Measurements from ENCODE around the gene LDLRAD2.

Gene LDLRAD2

DNA sequence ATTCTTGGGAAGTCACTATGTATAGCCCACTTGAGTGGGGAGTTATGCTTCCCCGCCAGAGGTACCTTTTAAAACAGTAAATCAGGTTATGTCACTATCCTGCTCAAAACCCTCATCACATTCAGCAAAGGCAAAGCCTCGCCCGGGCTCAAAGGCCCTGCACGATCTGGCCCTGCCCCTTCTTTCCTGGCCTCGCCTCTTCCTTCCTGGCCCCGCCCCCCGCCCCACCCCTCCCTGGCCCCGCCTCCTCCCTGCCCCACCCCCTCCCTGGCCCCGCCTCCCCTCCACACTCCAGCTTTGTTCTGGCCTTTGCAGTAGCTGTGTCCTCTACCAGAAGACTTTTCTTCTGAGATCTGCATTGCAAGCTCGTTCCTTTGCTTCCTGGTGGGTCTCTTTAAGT is 6.6 kb downstream of the LDLRAD2 start:
- Histone ChIP-seq H3K36me3 (replicated peaks; ENCODE audit: insufficient read depth, low read length) (no peaks in the 10 kb centered on the region), H3K4me1 (ENCODE audit: low read length) (no peaks in the 10 kb centered on the region), H2AFZ (ENCODE audit: low read length) (no peak overlapping the region), H3K4me3 (ENCODE audit: low read length) (no peak overlapping the region), H3K9me2 (replicated peaks; ENCODE audit: insufficient read depth, low read length) (no peaks in the 10 kb centered on the region), H3K9ac (ENCODE audit: low read length) (no peak overlapping the region), H3F3A (ENCODE audit: insufficient read depth, low read length) (no peaks in the 10 kb centered on the region), H3K4me2 (ENCODE audit: low read depth, low read length) (peak overlapping the region; percentile 22; the same call in 1 of the 2 replicates), H3K27me3 (replicated peaks; ENCODE audit: insufficient read depth, low read length) (no peaks in the 10 kb centered on the region), H3K27ac (ENCODE audit: low read length) (no peak overlapping the region), H3K9me3 (replicated peaks; ENCODE audit: insufficient read depth, low read length) (no peaks in the 10 kb centered on the region), H3K79me2 (ENCODE audit: low read length) (no peaks in the 10 kb centered on the region), H4K20me1 (ENCODE audit: insufficient read depth, low read length) (no peaks in the 10 kb centered on the region)
- TF ChIP-seq EZH2phosphoT487 (IDR thresholded peaks at IDR 0.05; ENCODE audit: low read length) (no peak), CTCF (IDR thresholded peaks at IDR 0.05; ENCODE audit: low read length) (no peak), EZH2 (optimal IDR thresholded peaks at IDR 0.05; ENCODE audit: low read depth, low read length) (no peak)
- peak; percentile 59 for DNase-seq

DNA sequence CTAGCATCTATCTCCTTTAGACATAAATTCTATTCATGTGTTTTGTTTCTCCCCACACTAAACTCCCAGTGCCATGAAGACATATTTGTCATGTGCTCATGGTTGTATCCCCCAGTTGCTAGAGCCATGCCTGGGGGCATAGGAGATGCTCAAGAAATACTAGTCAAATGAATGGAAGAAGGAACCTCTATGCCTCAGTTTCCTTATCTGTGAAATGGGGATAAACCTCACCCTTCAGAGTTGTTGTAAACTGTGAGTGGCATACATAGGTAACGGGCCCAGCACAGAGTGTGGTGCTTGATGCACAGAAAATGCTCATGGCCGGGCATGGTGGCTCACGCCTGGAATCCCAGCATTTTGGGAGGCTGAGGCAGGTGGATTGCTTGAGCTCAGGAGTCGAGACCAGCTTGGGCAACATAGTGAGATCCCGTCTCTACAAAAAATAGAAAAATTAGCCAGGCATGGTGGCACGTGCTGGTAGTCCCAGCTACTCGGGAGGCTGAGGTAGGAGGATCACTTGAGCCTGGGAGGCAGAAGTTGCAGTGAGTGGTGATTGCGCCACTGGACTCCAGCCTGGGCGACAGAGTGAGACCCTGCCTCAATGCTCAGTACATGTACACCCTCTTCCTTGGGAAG is 8.7 kb downstream of the LDLRAD2 start:
- no peak overlapping the region for H2AFZ ChIP-seq (ENCODE audit: low read length)
- H3K27ac ChIP-seq (ENCODE audit: low read length): no peak overlapping the region
- H3K9ac ChIP-seq (ENCODE audit: low read length): no peak overlapping the region
- no peaks in the 10 kb centered on the region for H3K36me3 ChIP-seq (replicated peaks; ENCODE audit: insufficient read depth, low read length)
- no peaks in the 10 kb centered on the region for H3K27me3 ChIP-seq (replicated peaks; ENCODE audit: insufficient read depth, low read length)
- no peak overlapping the region for H3K4me3 ChIP-seq (ENCODE audit: low read length)
- no peaks in the 10 kb centered on the region for H4K20me1 ChIP-seq (ENCODE audit: insufficient read depth, low read length)
- no peaks in the 10 kb centered on the region for H3K9me2 ChIP-seq (replicated peaks; ENCODE audit: insufficient read depth, low read length)
- no peak for DNase-seq
- no peaks in the 10 kb centered on the region for H3F3A ChIP-seq (ENCODE audit: insufficient read depth, low read length)
- H3K4me2 ChIP-seq (ENCODE audit: low read depth, low read length): no peak overlapping the region
- H3K79me2 ChIP-seq (ENCODE audit: low read length): no peaks in the 10 kb centered on the region
- TF ChIP-seq EZH2 (optimal IDR thresholded peaks at IDR 0.05; ENCODE audit: low read depth, low read length) (no peak), CTCF (IDR thresholded peaks at IDR 0.05; ENCODE audit: low read length) (no peak)
- no peaks in the 10 kb centered on the region for H3K9me3 ChIP-seq (replicated peaks; ENCODE audit: insufficient read depth, low read length)
- H3K4me1 ChIP-seq (ENCODE audit: low read length): no peaks in the 10 kb centered on the region

DNA sequence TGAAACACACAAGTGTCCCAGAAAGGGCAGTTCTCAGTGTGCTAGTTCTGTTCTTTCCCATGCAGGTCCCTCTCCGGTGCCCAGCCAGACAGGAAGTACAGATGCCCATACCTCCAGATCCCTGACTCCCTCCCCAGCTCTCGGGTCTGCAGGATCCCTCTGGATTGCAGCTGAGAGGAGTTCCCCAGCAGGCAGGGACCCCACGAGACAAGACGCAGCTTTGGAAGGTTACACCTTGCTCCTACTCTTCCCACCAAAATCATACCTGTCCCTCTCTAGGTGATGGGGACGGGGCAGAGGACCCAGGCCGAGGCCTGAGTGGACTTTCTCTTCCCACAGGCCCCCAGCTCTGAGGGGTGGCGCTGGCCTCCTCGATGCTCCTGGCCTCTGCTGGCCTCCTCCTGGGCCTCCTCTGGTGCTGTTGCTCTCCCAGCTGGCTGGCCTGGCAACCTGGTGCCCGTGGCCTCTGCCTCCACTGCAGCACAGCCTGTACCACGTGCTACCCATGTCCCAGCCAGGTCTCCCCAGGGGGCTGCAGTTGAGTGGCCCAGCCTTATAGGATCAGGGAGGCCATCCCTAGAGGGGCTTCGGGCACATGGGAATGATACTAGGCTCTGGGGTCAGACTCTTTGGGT is 9.4 kb downstream of the LDLRAD2 start:
- H3K36me3 ChIP-seq (replicated peaks; ENCODE audit: insufficient read depth, low read length): no peaks in the 10 kb centered on the region
- no peak for DNase-seq

More for the DNA sequence above, 9.4 kb downstream of the LDLRAD2 start:
- H3K9me2 ChIP-seq (replicated peaks; ENCODE audit: insufficient read depth, low read length): no peaks in the 10 kb centered on the region
- no peaks in the 10 kb centered on the region for H3F3A ChIP-seq (ENCODE audit: insufficient read depth, low read length)
- no peak overlapping the region for H3K4me3 ChIP-seq (ENCODE audit: low read length)
- H3K9me3 ChIP-seq (replicated peaks; ENCODE audit: insufficient read depth, low read length): no peaks in the 10 kb centered on the region
- H4K20me1 ChIP-seq (ENCODE audit: insufficient read depth, low read length): no peaks in the 10 kb centered on the region
- no peaks in the 10 kb centered on the region for H3K27me3 ChIP-seq (replicated peaks; ENCODE audit: insufficient read depth, low read length)
- no peak overlapping the region for H3K4me2 ChIP-seq (ENCODE audit: low read depth, low read length)
- no peaks in the 10 kb centered on the region for H3K4me1 ChIP-seq (ENCODE audit: low read length)
- no peak overlapping the region for H2AFZ ChIP-seq (ENCODE audit: low read length)
- TF ChIP-seq EZH2phosphoT487 (IDR thresholded peaks at IDR 0.05; ENCODE audit: low read length) (no peak), EZH2 (optimal IDR thresholded peaks at IDR 0.05; ENCODE audit: low read depth, low read length) (no peak), CTCF (IDR thresholded peaks at IDR 0.05; ENCODE audit: low read length) (no peak)
- no peak overlapping the region for H3K9ac ChIP-seq (ENCODE audit: low read length)
- H3K79me2 ChIP-seq (ENCODE audit: low read length): no peaks in the 10 kb centered on the region
- H3K27ac ChIP-seq (ENCODE audit: low read length): no peak overlapping the region

Data from MM.1S (cell line).